BJ (cell line): ENCODE results near the gene MLLT10. TPM values are rescaled to one million over a fixed set of nuclear protein-coding genes. Genes with fewer than 3 reads are reported as not detected.

Experiments used
- CTCF ChIA-PET: fragments of 350-600 bp; formaldehyde crosslinking; extraction: SDS; loops from one replicate; lab custom pipeline; 2021; ENCODE audit warnings: antibody characterized with exemption, inconsistent platforms; lab: Yijun Ruan, JAX
- POLR2A ChIA-PET: fragments of 300-600 bp; sonication (Branson Sonifier 250); formaldehyde crosslinking; extraction: SDS; loops from one replicate; lab custom pipeline; 2021; ENCODE audit warnings: antibody characterized with exemption; lab: Charles Lee
- DNase-seq: peaks from one replicate; pipeline ENCODE4 v3.0.0-alpha.2; 2011; ENCODE audit warnings: low read depth
- H3K27me3 ChIP-seq: 2 replicates; pipeline ENCODE4 v1.6.0; 2011; ENCODE audit warnings: low read length; ENCODE audit not compliant: control insufficient read depth, insufficient read depth
- H3K36me3 ChIP-seq: 2 replicates; pipeline ENCODE4 v1.5.1; 2011; ENCODE audit warnings: low read length; ENCODE audit not compliant: control insufficient read depth, insufficient read depth
- H3K4me3 ChIP-seq: 2 replicates; pipeline ENCODE4 v1.5.1; 2011; ENCODE audit warnings: low read depth, mild to moderate bottlenecking, control low read depth, low read length
- CTCF ChIP-seq: IDR thresholded peaks from 2 replicates; pipeline ENCODE4 v1.5.1; 2011; ENCODE audit warnings: low read depth, mild to moderate bottlenecking, control low read depth, inconsistent platforms, low read length, moderate library complexity; ENCODE audit not compliant: insufficient read depth
- polyA plus RNA-seq: library from polyadenylated mRNA; depleted of rRNA; stranded (reverse); fragments of >200 nt; gene quantifications from 2 replicates; pipeline ENCODE4 v1.2.3, GENCODE V29; 2011

MLLT10 gene
- polyA plus RNA-seq, 1 experiment, result 30.2 TPM

DNA sequence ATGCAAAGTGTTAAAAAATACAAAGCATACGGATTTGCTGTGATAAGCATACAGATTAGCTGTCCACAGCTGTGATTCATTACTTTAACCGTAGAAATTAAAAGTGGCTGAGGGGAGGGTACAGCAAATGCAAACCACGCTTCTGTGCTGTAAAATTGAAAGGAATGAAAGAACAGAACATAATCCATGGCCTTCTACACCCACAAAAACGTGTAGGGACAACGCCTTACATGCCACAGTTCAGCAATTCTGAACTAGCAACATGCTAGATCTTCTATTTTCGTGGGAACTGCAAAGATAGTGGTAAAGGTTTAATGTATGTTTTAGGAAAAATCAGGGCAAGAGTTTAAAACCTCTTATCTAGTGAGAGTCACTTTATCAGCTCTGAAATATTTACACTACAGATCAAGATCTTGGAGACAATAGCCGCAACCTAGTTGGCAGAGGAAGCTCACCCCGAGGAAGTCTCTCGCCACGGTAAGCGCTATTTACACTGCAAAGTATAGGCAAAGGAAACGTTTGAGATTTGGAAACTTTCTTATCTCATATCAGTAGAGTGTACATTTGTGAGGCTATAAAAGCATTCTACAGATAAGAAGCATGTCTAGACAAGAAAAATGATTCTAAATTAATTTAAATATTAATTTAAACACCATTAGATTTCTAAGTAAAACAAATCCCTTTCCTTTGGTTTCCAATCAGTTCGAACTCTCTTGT is 193.6 kb downstream of the MLLT10 start:
- Histone ChIP-seq H3K27me3 (no peaks in the 10 kb centered on the region), H3K4me3 (no peak overlapping the region), H3K36me3 (no peaks in the 10 kb centered on the region)
- TF ChIP-seq CTCF, result no peak
- CTCF ChIA-PET, result interaction anchor here (1.1 to 1.6 kb wide), 2 partner anchors 210 to 232 kb away, joined by 3 to 6 read pairs; no protein-coding TSS in a partner anchor
- no peak for DNase-seq
- POLR2A ChIA-PET, result interaction anchor here (0.6 kb wide), 1 partner anchor 213 kb away, joined by 5 read pairs; no protein-coding TSS in a partner anchor

DNA sequence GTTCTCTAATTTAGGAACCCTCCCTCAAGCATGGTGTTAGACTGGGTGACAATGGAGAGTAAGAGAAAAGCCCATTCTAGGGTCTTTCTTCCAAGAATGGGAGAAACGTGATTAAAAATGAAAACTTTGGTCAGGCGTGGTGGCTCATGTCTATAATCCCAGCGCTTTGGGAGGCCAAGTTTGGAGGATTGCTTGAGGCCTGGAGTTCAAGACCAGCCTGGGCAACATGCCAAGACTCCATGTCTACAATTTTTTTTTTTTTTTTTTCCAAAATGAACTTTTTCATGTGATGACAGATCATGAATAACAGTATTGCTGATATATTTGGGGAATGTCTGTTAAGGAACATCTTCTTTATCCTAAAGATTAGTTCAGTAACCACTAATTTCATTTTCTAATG is 194.6 kb downstream of the MLLT10 start:
- POLR2A ChIA-PET, result no interaction called here
- CTCF ChIA-PET, result interaction anchor here (1.6 kb wide), 1 partner anchor 233 kb away, joined by 6 read pairs; no protein-coding TSS in a partner anchor
- TF ChIP-seq CTCF, result no peak
- Histone ChIP-seq H3K36me3 (peaks cover under 1% of the 10 kb centered on the region), H3K27me3 (no peaks in the 10 kb centered on the region), H3K4me3 (no peak overlapping the region)
- DNase-seq, result no peak

DNA sequence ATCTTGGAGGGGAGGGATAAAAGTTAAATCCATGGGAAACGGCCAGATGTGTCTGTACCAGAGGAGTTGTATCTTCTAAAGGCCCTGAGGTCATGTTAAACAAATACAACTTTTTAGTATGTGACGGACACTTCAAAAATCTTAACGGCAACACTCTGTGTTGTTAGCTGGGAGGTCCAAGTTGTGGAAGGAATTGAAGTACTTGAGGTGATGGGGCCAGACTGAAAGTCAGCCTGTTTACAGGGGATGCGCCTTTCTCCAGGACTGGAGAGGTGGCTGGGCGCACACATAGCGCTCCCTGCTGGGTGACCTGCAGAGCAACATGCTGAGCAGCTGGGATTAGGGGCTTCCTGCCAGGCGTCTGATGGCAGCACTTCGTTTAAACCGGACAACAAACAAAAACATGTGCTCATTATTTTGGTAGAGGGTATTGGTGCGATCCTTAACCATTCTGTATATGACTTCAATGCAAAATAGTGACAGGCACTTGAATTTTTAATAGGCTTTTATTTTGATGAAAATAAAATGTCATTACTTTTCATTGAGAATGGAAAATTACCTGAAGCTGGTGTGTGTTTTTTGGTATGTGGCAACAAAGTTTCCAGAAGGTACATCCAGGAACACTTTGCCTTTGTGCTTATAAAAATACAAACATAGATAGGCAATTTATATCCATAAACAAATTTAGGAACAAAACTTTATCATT is 198.2 kb downstream of the MLLT10 start:
- POLR2A ChIA-PET, result no interaction called here
- peaks cover 9% of the 10 kb centered on the region for H3K36me3 ChIP-seq
- TF ChIP-seq CTCF, result peak; percentile 97

DNA sequence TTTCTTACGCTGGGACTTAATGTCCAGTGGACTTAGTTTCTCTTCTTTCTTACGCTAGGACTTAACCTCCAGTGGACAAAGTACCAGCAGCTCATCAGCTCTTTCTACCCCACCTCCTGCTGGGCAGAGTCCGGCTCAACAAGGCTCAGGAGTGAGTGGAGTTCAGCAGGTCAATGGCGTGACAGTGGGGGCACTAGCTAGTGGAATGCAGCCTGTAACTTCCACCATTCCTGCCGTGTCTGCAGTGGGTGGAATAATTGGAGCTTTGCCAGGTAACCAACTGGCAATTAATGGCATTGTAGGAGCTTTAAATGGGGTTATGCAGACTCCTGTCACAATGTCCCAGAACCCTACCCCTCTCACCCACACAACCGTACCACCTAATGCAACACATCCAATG is 199.7 kb downstream of the MLLT10 start:
- Histone ChIP-seq H3K27me3 (no peaks in the 10 kb centered on the region), H3K4me3 (no peak overlapping the region), H3K36me3 (peaks cover 14% of the 10 kb centered on the region)
- ChIA-PET CTCF (interaction anchor here (0.6 to 5.2 kb wide), 8 partner anchors 9 to 455 kb away, joined by 3 to 53 read pairs (median 6); partner anchors contain the start of gene MLLT10), POLR2A (no interaction called here)
- no peak for TF ChIP-seq CTCF
- DNase-seq, result no peak

More for the DNA sequence above, 198.2 kb downstream of the MLLT10 start:
- Histone ChIP-seq H3K4me3 (no peak overlapping the region), H3K27me3 (no peaks in the 10 kb centered on the region)
- CTCF ChIA-PET, result interaction anchor here (0.6 to 5.2 kb wide), 25 partner anchors 11 to 654 kb away, joined by 3 to 53 read pairs (median 4); no protein-coding TSS in a partner anchor
- peak; percentile 25 for DNase-seq

- ChIA-PET CTCF (no interaction called here), POLR2A (no interaction called here)
- TF ChIP-seq CTCF, result no peak
- DNase-seq, result no peak
- Histone ChIP-seq H3K36me3 (peaks cover 24% of the 10 kb centered on the region), H3K4me3 (no peak overlapping the region), H3K27me3 (no peaks in the 10 kb centered on the region)
These were observed 203.1 kb downstream of the MLLT10 start for GRCh38 chr10:21737106-21737505.
